NCI-H446 (cell line): ENCODE data around the gene CASKIN1.

Experiments used
- DNase-seq, 2 experiments: peaks; one replicate each; lab custom pipeline; 2025; lab: John Stamatoyannopoulos, UW

The CASKIN1 gene

DNA sequence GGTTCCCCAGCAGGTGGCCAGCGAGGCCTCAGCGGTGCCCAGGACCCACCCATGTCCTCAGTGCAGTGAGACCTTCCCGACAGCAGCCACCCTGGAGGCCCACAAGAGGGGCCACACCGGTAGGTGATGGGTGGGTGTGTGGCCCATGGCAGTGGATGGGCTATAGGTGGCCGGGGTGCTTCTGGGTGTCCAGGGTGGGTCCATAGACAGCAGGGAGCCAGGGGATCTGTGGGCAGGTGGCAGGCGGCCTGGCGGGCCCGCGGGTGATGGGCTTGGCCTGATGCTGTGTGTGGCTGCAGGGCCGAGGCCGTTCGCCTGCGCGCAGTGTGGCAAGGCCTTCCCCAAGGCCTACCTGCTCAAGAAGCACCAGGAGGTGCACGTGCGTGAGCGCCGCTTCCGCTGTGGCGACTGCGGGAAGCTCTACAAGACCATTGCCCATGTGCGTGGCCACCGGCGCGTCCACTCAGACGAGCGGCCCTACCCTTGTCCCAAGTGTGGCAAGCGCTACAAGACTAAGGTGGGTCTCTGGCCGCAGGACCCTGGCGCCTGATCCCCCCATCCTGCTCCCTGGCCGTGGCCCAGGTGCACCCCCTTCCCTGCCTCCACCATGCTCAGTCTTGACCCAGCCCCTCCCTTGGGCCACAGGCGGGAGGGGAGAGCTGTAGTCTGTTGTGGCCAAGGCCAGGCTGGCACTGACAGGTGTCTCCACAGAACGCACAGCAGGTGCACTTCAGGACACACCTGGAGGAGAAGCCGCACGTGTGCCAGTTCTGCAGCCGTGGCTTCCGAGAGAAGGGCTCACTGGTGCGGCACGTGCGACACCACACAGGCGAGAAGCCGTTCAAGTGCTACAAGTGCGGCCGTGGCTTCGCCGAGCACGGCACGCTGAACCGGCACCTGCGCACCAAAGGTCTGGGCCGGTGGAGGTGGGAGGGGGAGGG is 37.7 kb upstream of the CASKIN1 start:
- DNase-seq, result no peak

GRCh38 chr16:2233046-2233775 is 36.8 kb upstream of the CASKIN1 start:
- DNase-seq, result no peak

DNA sequence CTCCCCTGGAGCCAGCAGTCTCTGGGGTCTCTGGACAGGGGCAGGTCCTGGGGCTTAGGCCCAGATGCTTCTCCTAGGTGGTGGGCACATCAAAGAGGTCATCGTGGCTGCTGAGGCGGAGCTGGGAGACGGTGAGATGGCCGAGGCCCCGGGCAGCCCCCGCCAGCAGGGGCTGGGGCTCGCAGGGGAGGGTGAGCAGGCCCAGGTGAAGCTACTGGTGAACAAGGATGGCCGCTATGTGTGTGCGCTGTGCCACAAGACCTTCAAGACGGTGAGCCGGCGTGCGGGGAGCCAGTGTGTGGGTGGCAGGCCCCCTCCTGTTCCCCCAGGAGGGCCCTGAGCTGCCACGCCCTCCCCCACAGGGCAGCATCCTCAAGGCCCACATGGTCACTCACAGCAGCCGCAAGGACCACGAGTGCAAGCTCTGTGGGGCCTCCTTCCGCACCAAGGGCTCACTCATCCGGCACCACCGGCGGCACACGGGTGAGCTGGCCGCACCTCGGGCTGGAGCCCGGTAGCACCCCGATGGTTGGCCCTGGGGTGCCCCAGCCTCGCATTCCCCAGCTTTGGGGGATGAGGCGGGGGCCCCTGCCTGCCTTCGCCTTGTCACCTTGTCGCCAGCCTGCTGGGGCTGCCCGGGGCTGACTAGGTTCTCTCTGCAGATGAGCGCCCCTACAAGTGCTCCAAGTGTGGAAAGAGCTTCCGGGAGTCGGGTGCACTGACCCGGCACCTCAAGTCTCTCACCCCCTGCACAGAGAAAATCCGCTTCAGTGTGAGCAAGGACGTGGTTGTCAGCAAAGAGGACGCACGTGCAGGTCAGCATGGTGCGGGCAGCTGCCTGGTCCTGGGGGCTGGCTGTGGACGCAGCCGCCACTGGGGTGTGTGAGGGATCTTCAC is 35.9 kb upstream of the CASKIN1 start:
- no peak for DNase-seq

DNA sequence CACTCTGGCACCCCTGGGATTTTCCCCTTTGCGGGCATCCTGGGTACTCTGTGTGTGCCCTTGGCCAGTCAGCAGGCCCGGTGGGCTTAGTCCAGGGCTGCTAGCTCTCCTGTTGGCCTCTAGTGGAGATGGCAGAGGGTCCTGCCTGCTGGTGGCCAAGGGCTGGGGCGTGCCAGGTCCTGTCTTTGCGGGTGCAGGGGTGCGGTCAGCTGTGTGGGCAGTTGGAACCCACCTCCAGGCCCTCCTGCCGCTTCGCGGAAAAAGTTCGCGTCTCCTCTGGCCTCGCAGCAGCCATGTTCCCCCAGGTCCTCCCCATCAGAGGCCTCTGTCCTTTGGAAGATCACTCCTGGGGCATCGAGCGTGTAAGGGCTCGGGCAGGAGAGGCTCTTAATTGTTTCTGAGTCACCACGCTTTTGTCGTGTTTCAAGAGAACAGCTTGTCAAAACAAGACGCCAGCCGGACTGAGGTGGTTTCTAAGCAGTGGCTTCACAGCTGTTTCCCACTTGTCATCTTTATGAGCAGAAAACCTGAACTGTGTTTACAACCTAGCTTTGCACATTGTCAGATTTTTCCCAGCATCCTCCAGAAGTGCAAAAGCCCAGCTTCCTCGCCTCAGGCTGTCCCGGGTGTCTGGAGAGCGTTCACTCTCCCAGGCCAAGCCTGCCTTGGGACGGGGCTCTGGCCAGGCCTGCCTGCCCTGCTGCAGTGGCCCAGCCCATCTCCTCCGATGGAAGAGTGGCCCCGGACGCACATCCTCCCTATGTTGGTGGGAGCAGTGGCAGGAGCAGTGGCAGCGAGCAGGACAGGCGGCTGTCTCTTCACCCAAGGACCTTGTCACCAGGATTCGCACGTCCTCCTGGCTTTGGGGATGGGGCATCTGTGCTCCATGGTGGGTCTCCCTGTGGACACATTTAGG is 34.9 kb upstream of the CASKIN1 start:
- no peak for DNase-seq

GRCh38 chr16:2230376-2230775 is 34.0 kb upstream of the CASKIN1 start:
- no peak for DNase-seq

- no peak for DNase-seq
Measured at GRCh38 chr16:2229632-2230250, 33.3 kb upstream of the CASKIN1 start.

DNA sequence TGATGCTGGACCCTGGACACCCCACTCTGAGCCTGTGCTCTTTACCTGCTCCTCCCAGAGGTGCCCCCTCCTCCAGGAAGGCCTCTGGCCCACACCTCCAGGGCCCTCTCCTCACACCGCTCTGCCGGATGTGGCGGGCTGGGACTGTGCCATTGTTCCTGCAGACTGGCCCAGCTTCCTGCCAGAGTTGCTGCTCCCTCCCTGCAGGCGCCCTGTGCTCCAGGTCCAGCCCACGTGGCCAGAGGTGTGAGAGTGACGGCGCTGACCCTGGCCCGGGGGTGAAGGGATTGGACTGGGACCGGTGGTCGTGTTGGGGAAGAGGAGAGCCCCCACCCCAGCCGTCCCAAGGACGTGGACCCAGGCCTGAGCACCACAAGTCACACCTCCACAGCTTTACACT is 32.7 kb upstream of the CASKIN1 start:
- DNase-seq, result no peak

- no peak for DNase-seq
Measured at GRCh38 chr16:2228161-2228824, 31.9 kb upstream of the CASKIN1 start.

DNA sequence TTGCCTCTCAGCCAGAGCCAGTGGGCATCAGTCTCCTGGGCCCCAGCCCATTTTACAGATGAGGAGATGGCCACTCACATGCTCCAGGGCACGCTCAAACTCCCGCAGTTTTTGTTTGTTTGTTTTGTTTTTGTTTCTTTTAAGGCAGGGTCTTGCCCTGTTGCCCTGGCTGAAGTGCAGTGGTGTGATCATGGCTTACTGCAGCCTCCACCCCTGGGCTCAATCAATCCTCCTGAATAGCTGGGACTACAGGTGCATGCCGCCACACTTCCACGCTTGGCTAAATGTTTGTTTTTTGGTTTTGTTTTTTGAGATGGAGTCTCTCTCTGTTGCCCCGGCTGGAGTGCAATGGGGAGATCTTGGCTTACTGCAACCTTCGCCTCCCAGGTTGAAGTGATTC is 30.5 kb upstream of the CASKIN1 start:
- no peak for DNase-seq

DNA sequence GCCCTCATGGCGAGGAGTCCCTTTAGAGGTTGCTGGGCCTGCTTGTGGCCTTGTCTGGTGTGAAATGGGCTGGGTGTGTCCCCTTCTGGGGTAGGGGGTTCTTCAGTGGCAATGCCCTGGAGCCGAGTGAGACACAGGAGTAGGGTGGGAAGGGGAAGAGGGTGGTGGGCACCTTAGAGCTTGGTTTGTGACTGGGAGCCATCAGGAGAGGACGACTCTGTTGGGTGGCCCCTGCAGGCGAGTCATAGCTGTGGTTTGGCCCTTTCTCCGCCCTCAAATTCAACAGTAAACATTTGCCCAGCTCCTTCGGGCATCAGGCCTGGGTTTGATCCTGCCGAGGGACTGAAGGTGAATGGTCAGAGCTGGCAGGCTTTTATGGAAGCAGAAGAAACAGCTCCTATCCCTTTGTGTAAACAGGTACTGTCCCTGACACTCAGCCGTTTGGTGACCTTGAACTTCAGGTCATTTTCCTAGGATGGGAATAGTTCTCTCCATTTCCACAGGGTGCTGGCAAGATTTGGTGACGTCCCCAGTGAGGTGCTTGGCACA is 29.9 kb upstream of the CASKIN1 start:
- DNase-seq, result no peak

GRCh38 chr16:2223942-2224486 is 27.6 kb upstream of the CASKIN1 start:
- peak in 1 of 2 experiments; percentile 25 for DNase-seq

GRCh38 chr16:2223221-2223941 is 27.0 kb upstream of the CASKIN1 start, which contains the start of gene E4F1:
E4F1 (plus strand) TSS chr16:2223591; CDS start chr16:2223614, 23 bp downstream.
- DNase-seq, result peak; percentile 94 to 99

DNA sequence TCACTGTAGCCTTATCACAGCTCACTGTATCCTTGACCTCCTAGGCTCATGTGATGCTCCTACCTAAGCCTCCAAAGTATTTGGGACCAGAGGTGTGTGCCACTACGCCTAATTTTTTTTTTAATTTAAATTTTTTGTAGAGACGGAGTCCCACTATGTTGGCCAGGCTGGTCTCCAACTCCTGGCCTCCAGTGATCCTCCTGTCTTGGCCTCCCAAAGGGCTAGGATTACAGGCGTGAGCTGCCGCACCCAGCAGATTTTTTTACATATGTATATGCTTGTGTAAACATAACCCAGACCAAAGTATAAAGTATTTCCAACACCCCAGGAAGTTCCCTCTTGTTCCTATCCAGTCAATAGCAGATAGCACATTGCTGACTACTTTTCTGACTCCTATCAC is 19.9 kb upstream of the CASKIN1 start:
- DNase-seq, result no peak

DNA sequence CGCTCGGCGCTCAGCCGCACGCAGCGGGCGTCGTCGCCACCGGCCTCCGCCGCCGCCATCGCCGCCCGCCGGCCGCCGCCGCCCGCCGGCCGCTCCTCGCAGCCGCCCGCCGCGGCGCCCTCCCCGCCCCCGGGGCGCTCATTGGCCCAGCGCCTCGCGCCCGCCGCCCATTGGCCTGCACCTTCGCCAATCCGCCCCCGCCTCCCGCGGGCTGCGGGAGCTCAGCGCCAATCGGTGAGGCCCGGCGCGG is 18.2 kb upstream of the CASKIN1 start, which contains the start of gene PGP:
Gene PGP (minus strand): TSS at position 122 of the 250 bp plus-strand sequence. CDS start 63 bp downstream, at position 59.
- no peak for DNase-seq

GRCh38 chr16:2213817-2214718 is 17.7 kb upstream of the CASKIN1 start:
- no peak for DNase-seq

- DNase-seq, result peak in 1 of 2 experiments; percentile 16
Measured at GRCh38 chr16:2212362-2213324, 16.2 kb upstream of the CASKIN1 start.
